ENCODE results near the gene TRIM31. TPM values are rescaled to one million over a fixed set of nuclear protein-coding genes. Genes with fewer than 3 reads are reported as not detected.

TRIM31 gene
- total and polyA plus RNA-seq, 12 donors: 0.13 to 0.80 (median 0.19) TPM; not detected in 8

- intact Hi-C loops (cut with DNase I): no loop called here
- H3K9me3 ChIP-seq (replicated peaks in 1 of 3): no peaks in the 10 kb centered on the region
- no peak for TF ChIP-seq POLR2A (IDR thresholded peaks at IDR 0.05)
- TF ChIP-seq, protein P1, sequence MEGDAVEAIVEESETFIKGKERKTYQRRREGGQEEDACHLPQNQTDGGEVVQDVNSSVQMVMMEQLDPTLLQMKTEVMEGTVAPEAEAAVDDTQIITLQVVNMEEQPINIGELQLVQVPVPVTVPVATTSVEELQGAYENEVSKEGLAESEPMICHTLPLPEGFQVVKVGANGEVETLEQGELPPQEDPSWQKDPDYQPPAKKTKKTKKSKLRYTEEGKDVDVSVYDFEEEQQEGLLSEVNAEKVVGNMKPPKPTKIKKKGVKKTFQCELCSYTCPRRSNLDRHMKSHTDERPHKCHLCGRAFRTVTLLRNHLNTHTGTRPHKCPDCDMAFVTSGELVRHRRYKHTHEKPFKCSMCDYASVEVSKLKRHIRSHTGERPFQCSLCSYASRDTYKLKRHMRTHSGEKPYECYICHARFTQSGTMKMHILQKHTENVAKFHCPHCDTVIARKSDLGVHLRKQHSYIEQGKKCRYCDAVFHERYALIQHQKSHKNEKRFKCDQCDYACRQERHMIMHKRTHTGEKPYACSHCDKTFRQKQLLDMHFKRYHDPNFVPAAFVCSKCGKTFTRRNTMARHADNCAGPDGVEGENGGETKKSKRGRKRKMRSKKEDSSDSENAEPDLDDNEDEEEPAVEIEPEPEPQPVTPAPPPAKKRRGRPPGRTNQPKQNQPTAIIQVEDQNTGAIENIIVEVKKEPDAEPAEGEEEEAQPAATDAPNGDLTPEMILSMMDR (IDR thresholded peaks at IDR 0.05): no peak
- no peak overlapping the region for H3K27ac ChIP-seq
- no peaks in the 10 kb centered on the region for H3K4me1 ChIP-seq (replicated peaks in 1 of 2)
- DNase-seq: no peak
- 73 to 85% (median 74%) methylated on average over 7 to 11 of the region's 11 CpGs for WGBS, 4 donors
- peaks cover 2% of the 10 kb centered on the region for H3K27me3 ChIP-seq
- H3K4me3 ChIP-seq: no peak overlapping the region
- no peaks in the 10 kb centered on the region for H3K36me3 ChIP-seq (replicated peaks in 1 of 2)
These were observed 23.8 kb upstream of the TRIM31 start for GRCh38 chr6:30136570-30137286.

- H3K27ac ChIP-seq: no peak within 1 kb of the TSS
- no peaks in the 10 kb centered on the region for H3K9me3 ChIP-seq (replicated peaks in 1 of 3)
- TF ChIP-seq POLR2A (IDR thresholded peaks at IDR 0.05): no peak
- TF ChIP-seq, protein P1 (IDR thresholded peaks at IDR 0.05): no peak
- no peaks in the 10 kb centered on the region for H3K36me3 ChIP-seq (replicated peaks in 1 of 2)
- H3K4me1 ChIP-seq (replicated peaks in 1 of 2): no peaks in the 10 kb centered on the region
- H3K27me3 ChIP-seq: peaks cover 5% of the 10 kb centered on the region
- intact Hi-C loops (cut with DNase I): no loop called here
- WGBS, 4 donors: 62 to 82% (median 77%) methylated on average over 4 of the region's 4 CpGs
- no peak within 1 kb of the TSS for H3K4me3 ChIP-seq
- DNase-seq: no peak
These were observed 22.9 kb upstream of the TRIM31 start, which contains the start of gene TRIM40 for GRCh38 chr6:30135757-30136156. Gene TRIM40 (plus strand): TSS chr6:30136140. CDS start chr6:30137037, 897 bp downstream.

GRCh38 chr6:30135147-30135546 lies 22.3 kb upstream of the TRIM31 start:
- TF ChIP-seq, protein P1 (IDR thresholded peaks at IDR 0.05): no peak
- no peak for TF ChIP-seq POLR2A (IDR thresholded peaks at IDR 0.05)
- no peaks in the 10 kb centered on the region for H3K4me1 ChIP-seq (replicated peaks in 1 of 2)
- H3K27ac ChIP-seq: no peak overlapping the region
- WGBS, 4 donors: 81 to 91% (median 82%) methylated on average over 2 of the region's 2 CpGs
- no peaks in the 10 kb centered on the region for H3K9me3 ChIP-seq (replicated peaks in 1 of 3)
- no peak for DNase-seq
- intact Hi-C loops (cut with DNase I): no loop called here
- H3K4me3 ChIP-seq: no peak overlapping the region
- no peaks in the 10 kb centered on the region for H3K36me3 ChIP-seq (replicated peaks in 1 of 2)
- peaks cover 6% of the 10 kb centered on the region for H3K27me3 ChIP-seq

DNA sequence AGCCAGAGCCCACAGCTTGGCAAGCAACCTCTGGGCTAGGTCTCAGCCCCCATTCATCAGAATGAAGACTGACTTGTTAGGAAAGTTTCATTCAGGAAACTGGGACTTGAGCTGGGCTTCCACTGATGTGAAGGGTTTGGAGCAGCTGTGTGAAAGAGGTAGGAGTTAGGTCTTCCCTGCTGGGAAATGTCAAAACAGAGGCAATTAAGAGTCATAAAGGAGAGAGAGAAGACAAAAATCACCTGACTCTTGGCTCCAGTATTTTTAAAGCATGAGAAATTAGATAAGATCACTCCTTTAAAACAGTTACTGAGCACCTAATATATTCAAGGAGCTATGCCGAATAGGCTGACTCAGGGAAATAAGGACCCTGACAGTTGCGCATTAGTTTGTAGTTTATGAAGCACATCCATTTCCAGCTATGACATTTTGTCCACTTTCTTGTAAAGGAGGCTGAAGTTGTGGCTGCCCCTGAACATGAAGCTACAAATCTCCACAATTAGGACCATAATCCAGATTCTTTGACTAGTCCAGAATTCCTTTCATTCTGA lies 19.1 kb upstream of the TRIM31 start:
- H3K27me3 ChIP-seq: peaks cover 37% of the 10 kb centered on the region

More for the DNA sequence above, 19.1 kb upstream of the TRIM31 start:
- 57 to 72% (median 63%) methylated on average over 2 of the region's 2 CpGs for WGBS, 4 donors
- intact Hi-C loops (cut with DNase I): loop anchor here in 1 of 2 donors (5.0 kb wide), 1 partner anchor 285 kb away; no protein-coding TSS in a partner anchor
- Histone ChIP-seq H3K4me3 (no peak overlapping the region), H3K9me3 (replicated peaks in 1 of 3) (no peaks in the 10 kb centered on the region), H3K27ac (no peak overlapping the region), H3K36me3 (replicated peaks in 1 of 2) (no peaks in the 10 kb centered on the region), H3K4me1 (replicated peaks in 1 of 2) (no peaks in the 10 kb centered on the region)
- no peak for DNase-seq
- no peak for TF ChIP-seq POLR2A (IDR thresholded peaks at IDR 0.05)
- TF ChIP-seq, protein P1 (IDR thresholded peaks at IDR 0.05): no peak

Measured in adrenal gland (tissue), 12 donors.